Large intestine (tissue), 12 donors: ENCODE data around the gene SPDYE2B. TPM values are rescaled to one million over a fixed set of nuclear protein-coding genes. Genes with fewer than 3 reads are reported as not detected.
"Not testable (repeated sequence)": the region's sequence is repeated elsewhere in the genome, so short reads cannot be mapped to it uniquely, and the experiment has no call there.

Experiments
- DNase-seq, 2 donors: peaks; one replicate each; pipeline versions ENCODE4 v3.0.0 to v3.0.0-alpha.2; 2013
- H3K27ac ChIP-seq: one replicate; pipeline ENCODE4 v1.5.1; 2013; ENCODE audit warnings: low read length
- H3K27me3 ChIP-seq: 2 replicates; pipeline ENCODE4 v1.6.1; 2013; ENCODE audit warnings: low read length; ENCODE audit not compliant: control insufficient read depth, insufficient read depth
- H3K36me3 ChIP-seq: 2 replicates; pipeline ENCODE4 v1.6.1; 2013; ENCODE audit warnings: low read length; ENCODE audit not compliant: control insufficient read depth, insufficient read depth
- H3K4me1 ChIP-seq: one replicate; pipeline ENCODE4 v1.6.1; 2013; ENCODE audit warnings: low read length; ENCODE audit not compliant: control insufficient read depth, insufficient read depth
- H3K4me3 ChIP-seq: one replicate; pipeline ENCODE4 v1.5.1; 2013; ENCODE audit warnings: low read length
- H3K9me3 ChIP-seq: one replicate; pipeline ENCODE4 v1.6.1; 2013; ENCODE audit warnings: mild to moderate bottlenecking, low read depth, low read length, moderate library complexity; ENCODE audit not compliant: control insufficient read depth
- WGBS: methylation state at CpG from one replicate; pipeline ENCODE4 v1.1.5; 2013; ENCODE audit warnings: low lambda C conversion rate; ENCODE audit not compliant: insufficient coverage; 5-methylcytosine and 5-hydroxymethylcytosine counted together
- long read RNA-seq, 11 donors: transcript quantifications; one replicate each; lab custom pipeline, GENCODE V29; 2026
- polyA plus RNA-seq: library from polyadenylated mRNA; unstranded; fragments of 120-200 nt; gene quantifications from one replicate; pipeline ENCODE4 v1.2.1, GENCODE V29; 2013

SPDYE2B gene
- polyA plus RNA-seq, result 1.0 TPM
- long read RNA-seq, donor 1, result 0 reads
- long read RNA-seq, donor 2, result 0 reads
- long read RNA-seq, donor 3, result 0 reads
- long read RNA-seq, donor 4, result 0 reads
- long read RNA-seq, donor 5, result 0 reads
- long read RNA-seq, donor 6, result 0 reads
- long read RNA-seq, donor 7, result 0 reads
- long read RNA-seq, donor 8, result 0 reads
- long read RNA-seq, donor 9, result 0 reads
- long read RNA-seq, donor 10, result 0 reads
- long read RNA-seq, donor 11, result 0 reads

GRCh38 chr7:102649924-102650323, at the start of gene SPDYE2B:
TSS of gene SPDYE2B (plus strand) at chr7:102650319. CDS start at chr7:102652349, 2,030 bp downstream.
- H3K4me3 ChIP-seq, H3K4me1 ChIP-seq, H3K36me3 ChIP-seq, H3K27ac ChIP-seq, H3K27me3 ChIP-seq, H3K9me3 ChIP-seq, DNase-seq: not testable (repeated sequence)
- no CpG with 5 or more reads among the region's 4 CpGs for WGBS

GRCh38 chr7:102602317-102602716, 47.8 kb upstream of the SPDYE2B start:
- H3K36me3 ChIP-seq, H3K27me3 ChIP-seq, H3K27ac ChIP-seq, H3K4me1 ChIP-seq, DNase-seq, H3K4me3 ChIP-seq, H3K9me3 ChIP-seq: not testable (repeated sequence)
- no CpG with 5 or more reads among the region's 12 CpGs for WGBS

GRCh38 chr7:102604431-102605145, 45.5 kb upstream of the SPDYE2B start:
- not testable (repeated sequence) for H3K4me3 ChIP-seq, H3K9me3 ChIP-seq, H3K36me3 ChIP-seq, H3K27ac ChIP-seq, H3K27me3 ChIP-seq, H3K4me1 ChIP-seq, DNase-seq
- no CpG with 5 or more reads among the region's 19 CpGs for WGBS

GRCh38 chr7:102606848-102607247, 43.3 kb upstream of the SPDYE2B start:
- not testable (repeated sequence) for H3K36me3 ChIP-seq, H3K27me3 ChIP-seq, H3K4me3 ChIP-seq, DNase-seq, H3K27ac ChIP-seq, H3K9me3 ChIP-seq, H3K4me1 ChIP-seq
- no CpG with 5 or more reads among the region's 5 CpGs for WGBS

GRCh38 chr7:102609734-102610133, 40.4 kb upstream of the SPDYE2B start:
- H3K4me1 ChIP-seq, H3K27ac ChIP-seq, H3K9me3 ChIP-seq, H3K4me3 ChIP-seq, H3K27me3 ChIP-seq, DNase-seq, H3K36me3 ChIP-seq: not testable (repeated sequence)
- no CpG with 5 or more reads among the region's 10 CpGs for WGBS

GRCh38 chr7:102610441-102610840, 39.7 kb upstream of the SPDYE2B start:
- not testable (repeated sequence) for H3K36me3 ChIP-seq, H3K27ac ChIP-seq, DNase-seq, H3K4me1 ChIP-seq, H3K4me3 ChIP-seq, H3K27me3 ChIP-seq, H3K9me3 ChIP-seq
- no CpG with 5 or more reads among the region's 7 CpGs for WGBS

- H3K27ac ChIP-seq, H3K9me3 ChIP-seq: not testable (repeated sequence)
- WGBS, result no CpG with 5 or more reads among the region's 30 CpGs
Measured at GRCh38 chr7:102611013-102611674, 39.0 kb upstream of the SPDYE2B start.

GRCh38 chr7:102611675-102612325, 38.3 kb upstream of the SPDYE2B start:
- DNase-seq, result peak in 1 of 2 donors; percentile 23
- H3K27me3 ChIP-seq, result not testable (repeated sequence)

More at GRCh38 chr7:102611013-102611674, 39.0 kb upstream of the SPDYE2B start:
- not testable (repeated sequence) for H3K4me3 ChIP-seq, H3K4me1 ChIP-seq, H3K36me3 ChIP-seq, H3K27me3 ChIP-seq, DNase-seq

GRCh38 chr7:102613575-102614345, 36.4 kb upstream of the SPDYE2B start:
- not testable (repeated sequence) for H3K4me1 ChIP-seq, DNase-seq, H3K36me3 ChIP-seq, H3K4me3 ChIP-seq, H3K27me3 ChIP-seq, H3K27ac ChIP-seq, H3K9me3 ChIP-seq
- no CpG with 5 or more reads among the region's 15 CpGs for WGBS

More at GRCh38 chr7:102611675-102612325, 38.3 kb upstream of the SPDYE2B start:
- H3K36me3 ChIP-seq, H3K4me3 ChIP-seq, H3K4me1 ChIP-seq, H3K9me3 ChIP-seq, H3K27ac ChIP-seq: not testable (repeated sequence)
- WGBS, result no CpG with 5 or more reads among the region's 10 CpGs

GRCh38 chr7:102614346-102614697, 35.8 kb upstream of the SPDYE2B start:
- not testable (repeated sequence) for H3K9me3 ChIP-seq, H3K27ac ChIP-seq, H3K4me3 ChIP-seq, H3K36me3 ChIP-seq, H3K27me3 ChIP-seq, DNase-seq, H3K4me1 ChIP-seq
- no CpG with 5 or more reads among the region's 4 CpGs for WGBS
